Measurements from ENCODE around the gene RAP1GAP. TPM values are rescaled to one million over a fixed set of nuclear protein-coding genes. Genes with fewer than 3 reads are reported as not detected.

RAP1GAP gene
- polyA plus RNA-seq, 3 donors, result 0.04 TPM; not detected in 2

DNA sequence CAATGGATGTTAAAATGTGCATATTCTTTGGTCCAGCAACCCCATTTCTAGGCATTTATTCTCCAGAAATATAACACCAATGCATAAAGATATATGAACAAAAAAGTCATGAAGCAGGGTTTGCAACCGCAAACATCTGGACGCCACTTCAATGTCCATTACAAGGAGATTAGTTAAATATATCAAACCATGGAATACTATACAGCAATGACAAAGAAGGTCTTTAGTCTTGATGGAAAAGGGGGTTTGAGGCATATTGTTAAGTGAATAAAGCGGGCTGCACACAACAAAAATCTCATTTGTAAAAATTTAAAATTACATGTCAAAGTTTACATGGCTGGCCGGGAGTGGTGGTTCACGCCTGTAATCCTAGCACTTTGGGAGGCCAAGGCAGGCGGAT is 31.6 kb downstream of the RAP1GAP start:
- no peaks in the 10 kb centered on the region for H3K36me3 Mint-ChIP-seq
- Histone ChIP-seq H3K4me1 (ENCODE audit: control insufficient read depth in 1 of 2, insufficient read depth in 2 of 2, low read length in 2 of 2) (no peaks in the 10 kb centered on the region), H4K20me1 (ENCODE audit: insufficient read depth, low read length) (no peaks in the 10 kb centered on the region), H3K36me3 (replicated peaks in 1 of 2; ENCODE audit: control insufficient read depth in 1 of 2, insufficient read depth in 2 of 2, low read length in 2 of 2) (no peaks in the 10 kb centered on the region), H3K9me3 (replicated peaks in 1 of 2; ENCODE audit: control insufficient read depth in 1 of 2, insufficient read depth in 1 of 2, low read length in 2 of 2) (no peaks in the 10 kb centered on the region), H2AFZ (ENCODE audit: insufficient read depth, low read depth, low read length, poor library complexity, severe bottlenecking) (no peak overlapping the region), H3K79me2 (ENCODE audit: insufficient read depth, low read length) (no peaks in the 10 kb centered on the region), H3K27ac (ENCODE audit: low read depth in 1 of 2, low read length in 2 of 2) (no peak overlapping the region), H3K9ac (ENCODE audit: insufficient read depth, low read length, poor library complexity, severe bottlenecking) (no peak overlapping the region), H3K4me2 (replicated peaks; ENCODE audit: extremely low read depth, low read length, poor library complexity, severe bottlenecking) (no peak overlapping the region), H3K4me3 (replicated peaks in 1 of 3; ENCODE audit: low read depth in 2 of 3, low read length in 3 of 3) (no peak overlapping the region), H3K27me3 (ENCODE audit: control insufficient read depth in 2 of 2, insufficient read depth in 2 of 2, low read length in 2 of 2) (no peaks in the 10 kb centered on the region)
- DNase-seq, result no peak
- no peak overlapping the region for H3K4me3 Mint-ChIP-seq
- H3K4me1 Mint-ChIP-seq, result no peaks in the 10 kb centered on the region
- no peaks in the 10 kb centered on the region for H3K9me3 Mint-ChIP-seq
- TF ChIP-seq, protein P1, sequence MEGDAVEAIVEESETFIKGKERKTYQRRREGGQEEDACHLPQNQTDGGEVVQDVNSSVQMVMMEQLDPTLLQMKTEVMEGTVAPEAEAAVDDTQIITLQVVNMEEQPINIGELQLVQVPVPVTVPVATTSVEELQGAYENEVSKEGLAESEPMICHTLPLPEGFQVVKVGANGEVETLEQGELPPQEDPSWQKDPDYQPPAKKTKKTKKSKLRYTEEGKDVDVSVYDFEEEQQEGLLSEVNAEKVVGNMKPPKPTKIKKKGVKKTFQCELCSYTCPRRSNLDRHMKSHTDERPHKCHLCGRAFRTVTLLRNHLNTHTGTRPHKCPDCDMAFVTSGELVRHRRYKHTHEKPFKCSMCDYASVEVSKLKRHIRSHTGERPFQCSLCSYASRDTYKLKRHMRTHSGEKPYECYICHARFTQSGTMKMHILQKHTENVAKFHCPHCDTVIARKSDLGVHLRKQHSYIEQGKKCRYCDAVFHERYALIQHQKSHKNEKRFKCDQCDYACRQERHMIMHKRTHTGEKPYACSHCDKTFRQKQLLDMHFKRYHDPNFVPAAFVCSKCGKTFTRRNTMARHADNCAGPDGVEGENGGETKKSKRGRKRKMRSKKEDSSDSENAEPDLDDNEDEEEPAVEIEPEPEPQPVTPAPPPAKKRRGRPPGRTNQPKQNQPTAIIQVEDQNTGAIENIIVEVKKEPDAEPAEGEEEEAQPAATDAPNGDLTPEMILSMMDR (IDR thresholded peaks at IDR 0.05), result no peak
- WGBS (ENCODE audit: insufficient coverage), result no CpG with 5 or more reads among the region's 6 CpGs
- intact Hi-C loops (cut with micrococcal nuclease), result no loop called here
- no peak overlapping the region for H3K27ac Mint-ChIP-seq
- peaks cover 2 to 7% (median 4%) of the 10 kb centered on the region in 3 donors for H3K27me3 Mint-ChIP-seq (ENCODE audit: low read depth in 3 of 3)

- H3K36me3 Mint-ChIP-seq, result no peaks in the 10 kb centered on the region
- H3K4me1 Mint-ChIP-seq, result no peaks in the 10 kb centered on the region
- no peaks in the 10 kb centered on the region for H3K9me3 Mint-ChIP-seq
- Histone ChIP-seq H3K36me3 (replicated peaks in 1 of 2; ENCODE audit: control insufficient read depth in 1 of 2, insufficient read depth in 2 of 2, low read length in 2 of 2) (no peaks in the 10 kb centered on the region), H3K79me2 (ENCODE audit: insufficient read depth, low read length) (no peaks in the 10 kb centered on the region), H3K9me3 (replicated peaks in 1 of 2; ENCODE audit: control insufficient read depth in 1 of 2, insufficient read depth in 1 of 2, low read length in 2 of 2) (no peaks in the 10 kb centered on the region), H3K4me2 (replicated peaks; ENCODE audit: extremely low read depth, low read length, poor library complexity, severe bottlenecking) (no peak overlapping the region), H3K4me1 (ENCODE audit: control insufficient read depth in 1 of 2, insufficient read depth in 2 of 2, low read length in 2 of 2) (no peaks in the 10 kb centered on the region), H3K27me3 (ENCODE audit: control insufficient read depth in 2 of 2, insufficient read depth in 2 of 2, low read length in 2 of 2) (no peaks in the 10 kb centered on the region), H3K9ac (ENCODE audit: insufficient read depth, low read length, poor library complexity, severe bottlenecking) (no peak overlapping the region), H3K27ac (ENCODE audit: low read depth in 1 of 2, low read length in 2 of 2) (no peak overlapping the region), H2AFZ (ENCODE audit: insufficient read depth, low read depth, low read length, poor library complexity, severe bottlenecking) (no peak overlapping the region), H3K4me3 (replicated peaks in 1 of 3; ENCODE audit: low read depth in 2 of 3, low read length in 3 of 3) (no peak overlapping the region), H4K20me1 (ENCODE audit: insufficient read depth, low read length) (no peaks in the 10 kb centered on the region)
- H3K27ac Mint-ChIP-seq, result no peak overlapping the region
- no CpG with 5 or more reads among the region's 2 CpGs for WGBS (ENCODE audit: insufficient coverage)
- peaks cover 2 to 9% (median 4%) of the 10 kb centered on the region in 3 donors for H3K27me3 Mint-ChIP-seq (ENCODE audit: low read depth in 3 of 3)
- H3K4me3 Mint-ChIP-seq, result no peak overlapping the region
- no peak for DNase-seq
- TF ChIP-seq, protein P1 (IDR thresholded peaks at IDR 0.05), result no peak
- intact Hi-C loops (cut with micrococcal nuclease), result no loop called here
Measured at GRCh38 chr1:21636029-21636428, 33.1 kb downstream of the RAP1GAP start.
